TTC549 (cell line): ENCODE measurements around the gene ZNF878.
"Not testable (repeated sequence)": the region's sequence is repeated elsewhere in the genome, so short reads cannot be mapped to it uniquely, and the experiment has no call there.

Experiments
- FAIRE-seq: peaks from 2 replicates; lab custom pipeline; 2012; peaks lifted over from hg19 to GRCh38; lab: Jason Lieb, UNC

ZNF878 gene

GRCh38 chr19:12052497-12053169 lies at the start of gene ZNF878:
TSS of gene ZNF878 (minus strand) at chr19:12052961. CDS start at chr19:12052801, 160 bp downstream.
- peak; percentile 53 for FAIRE-seq

GRCh38 chr19:12098040-12098439 lies 45.3 kb upstream of the ZNF878 start:
- no peak for FAIRE-seq

- FAIRE-seq: no peak
These were observed 42.5 kb upstream of the ZNF878 start for GRCh38 chr19:12095111-12095790.

- FAIRE-seq: no peak
These were observed 41.0 kb upstream of the ZNF878 start for GRCh38 chr19:12093777-12094176.

- no peak for FAIRE-seq
These were observed 40.2 kb upstream of the ZNF878 start for GRCh38 chr19:12092956-12093355.

GRCh38 chr19:12092065-12092867 lies 39.5 kb upstream of the ZNF878 start:
- peak; percentile 81 for FAIRE-seq

- no peak for FAIRE-seq
These were observed 38.0 kb upstream of the ZNF878 start for GRCh38 chr19:12090807-12091206.

- FAIRE-seq: no peak
These were observed 32.5 kb upstream of the ZNF878 start for GRCh38 chr19:12085074-12085818.

GRCh38 chr19:12083336-12083735 lies 30.6 kb upstream of the ZNF878 start:
- FAIRE-seq: not testable (repeated sequence)

- no peak for FAIRE-seq
These were observed 24.6 kb upstream of the ZNF878 start for GRCh38 chr19:12077375-12077774.

- not testable (repeated sequence) for FAIRE-seq
These were observed 23.6 kb upstream of the ZNF878 start for GRCh38 chr19:12076331-12076730.

GRCh38 chr19:12075538-12076139 lies 22.9 kb upstream of the ZNF878 start:
- FAIRE-seq: no peak

- FAIRE-seq: no peak
These were observed 12.1 kb upstream of the ZNF878 start, which contains the start of gene ZNF844 for GRCh38 chr19:12064590-12065538. TSS of gene ZNF844 (plus strand) at chr19:12064731. CDS start at chr19:12064874, 143 bp downstream.

GRCh38 chr19:12055784-12056183 lies 3.0 kb upstream of the ZNF878 start:
- no peak for FAIRE-seq

- FAIRE-seq: no peak
These were observed 667 bp downstream of the ZNF878 start for GRCh38 chr19:12052091-12052496.

GRCh38 chr19:12047868-12048267 lies 4.9 kb downstream of the ZNF878 start:
- FAIRE-seq: no peak

- no peak for FAIRE-seq
These were observed 8.9 kb downstream of the ZNF878 start for GRCh38 chr19:12043752-12044422.

- FAIRE-seq: no peak
These were observed 9.9 kb downstream of the ZNF878 start for GRCh38 chr19:12042893-12043292.

- peak; percentile 31 for FAIRE-seq
These were observed 17.3 kb downstream of the ZNF878 start, which contains the start of gene ZNF433 for GRCh38 chr19:12035220-12036172. TSS of gene ZNF433 (minus strand) at chr19:12035679. CDS start at chr19:12035539, 140 bp downstream.
